ENCODE data around the gene SIRPA.

SIRPA gene

DNA sequence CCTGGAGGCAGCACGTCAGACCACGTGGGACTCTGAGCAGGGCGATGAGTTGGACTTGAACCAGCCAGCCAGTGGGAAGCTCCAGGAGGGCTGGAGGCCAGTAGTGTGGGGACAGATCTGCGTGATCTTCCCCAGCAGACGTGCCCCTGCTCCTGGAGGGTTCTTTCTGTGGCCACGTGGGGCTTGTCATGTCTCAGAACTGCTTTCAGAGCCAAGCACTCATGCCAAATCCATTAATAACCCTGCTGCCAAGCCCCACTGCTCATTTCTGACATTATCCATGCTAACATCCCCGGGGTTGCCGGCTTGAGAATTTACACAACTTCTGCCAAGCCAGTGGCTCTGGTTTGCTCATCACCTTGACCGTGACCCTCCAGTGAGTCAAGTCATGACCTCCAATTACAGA is 38.3 kb downstream of the SIRPA start:
- no peak for DNase-seq (ENCODE audit: low read depth)

GRCh38 chr20:1934156-1934555 is 38.9 kb downstream of the SIRPA start:
- no peak for DNase-seq (ENCODE audit: low read depth)

DNA sequence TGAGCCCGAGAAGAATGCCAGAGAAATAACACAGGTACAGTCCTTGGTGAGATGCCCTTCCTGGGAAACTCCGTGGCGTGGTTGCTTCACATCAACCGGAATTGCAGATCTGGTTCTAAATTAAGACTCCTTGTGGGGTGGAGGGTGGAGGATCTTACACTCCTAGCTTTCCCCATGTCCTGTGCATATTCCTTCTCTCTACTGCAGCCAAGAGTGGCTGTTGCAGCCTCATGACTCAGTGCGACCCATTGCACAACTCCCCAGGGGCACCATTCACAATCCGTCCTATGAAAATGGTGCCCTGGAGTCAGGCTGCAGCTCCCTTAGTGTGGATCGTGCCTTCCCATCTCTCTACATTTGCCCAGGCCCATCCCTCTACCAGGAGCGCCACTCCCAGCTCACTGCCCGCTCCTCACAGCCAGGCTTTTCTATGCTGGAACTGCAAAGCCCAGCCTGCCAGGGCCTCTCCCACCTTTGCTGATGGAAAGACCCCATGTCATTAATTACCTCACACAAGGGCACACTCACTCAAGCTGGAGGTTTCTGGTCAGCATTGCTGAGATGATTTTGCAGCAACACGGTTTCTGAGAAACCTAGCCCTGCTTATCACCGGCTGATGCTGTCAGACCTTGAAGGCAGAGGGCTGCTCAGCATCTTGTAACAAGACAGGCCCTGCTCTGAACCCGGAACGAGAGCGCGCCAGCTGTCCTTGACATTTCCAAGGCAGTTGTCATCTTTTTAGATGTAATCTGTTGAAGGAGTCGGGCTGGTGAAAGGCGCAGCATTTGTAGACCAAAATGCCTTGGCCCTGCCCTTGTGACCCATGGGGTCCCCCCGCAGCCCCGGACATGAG is 39.7 kb downstream of the SIRPA start:
- DNase-seq (ENCODE audit: low read depth): no peak

- DNase-seq (ENCODE audit: low read depth): no peak
Measured at GRCh38 chr20:1935696-1936366, 40.6 kb downstream of the SIRPA start.

GRCh38 chr20:1937316-1937976 is 42.2 kb downstream of the SIRPA start:
- DNase-seq (ENCODE audit: low read depth): no peak

GRCh38 chr20:1938464-1939269 is 43.5 kb downstream of the SIRPA start:
- DNase-seq (ENCODE audit: low read depth): no peak

DNA sequence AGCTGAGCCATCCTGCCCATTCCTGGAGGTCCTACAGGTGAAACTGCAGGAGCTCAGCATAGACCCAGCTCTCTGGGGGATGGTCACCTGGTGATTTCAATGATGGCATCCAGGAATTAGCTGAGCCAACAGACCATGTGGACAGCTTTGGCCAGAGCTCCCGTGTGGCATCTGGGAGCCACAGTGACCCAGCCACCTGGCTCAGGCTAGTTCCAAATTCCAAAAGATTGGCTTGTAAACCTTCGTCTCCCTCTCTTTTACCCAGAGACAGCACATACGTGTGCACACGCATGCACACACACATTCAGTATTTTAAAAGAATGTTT is 44.0 kb downstream of the SIRPA start:
- no peak for DNase-seq (ENCODE audit: low read depth)

GRCh38 chr20:1940581-1940980 is 45.4 kb downstream of the SIRPA start:
- DNase-seq (ENCODE audit: low read depth): no peak

DNA sequence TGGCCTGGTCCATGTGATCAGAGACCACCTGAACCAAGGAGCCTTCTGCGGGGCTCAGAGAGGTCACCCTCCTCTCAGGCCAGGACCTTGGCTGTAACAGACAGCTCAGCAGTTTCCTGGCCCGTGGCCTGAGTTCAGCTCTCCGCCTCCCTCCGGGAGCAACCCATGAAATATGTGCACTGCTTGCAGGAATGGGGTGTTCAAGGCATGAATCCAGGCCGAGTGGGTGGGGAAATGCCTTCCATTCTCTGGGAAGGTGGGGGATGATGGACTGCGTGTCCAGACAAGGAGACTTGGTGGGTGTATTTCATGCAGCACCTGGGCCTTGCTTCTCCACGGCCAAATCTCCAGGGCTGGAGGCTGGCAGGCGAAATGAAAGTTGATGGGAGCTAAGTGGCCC is 46.0 kb downstream of the SIRPA start:
- DNase-seq (ENCODE audit: low read depth): no peak

GRCh38 chr20:1942061-1942460 is 46.9 kb downstream of the SIRPA start:
- DNase-seq (ENCODE audit: low read depth): no peak

DNA sequence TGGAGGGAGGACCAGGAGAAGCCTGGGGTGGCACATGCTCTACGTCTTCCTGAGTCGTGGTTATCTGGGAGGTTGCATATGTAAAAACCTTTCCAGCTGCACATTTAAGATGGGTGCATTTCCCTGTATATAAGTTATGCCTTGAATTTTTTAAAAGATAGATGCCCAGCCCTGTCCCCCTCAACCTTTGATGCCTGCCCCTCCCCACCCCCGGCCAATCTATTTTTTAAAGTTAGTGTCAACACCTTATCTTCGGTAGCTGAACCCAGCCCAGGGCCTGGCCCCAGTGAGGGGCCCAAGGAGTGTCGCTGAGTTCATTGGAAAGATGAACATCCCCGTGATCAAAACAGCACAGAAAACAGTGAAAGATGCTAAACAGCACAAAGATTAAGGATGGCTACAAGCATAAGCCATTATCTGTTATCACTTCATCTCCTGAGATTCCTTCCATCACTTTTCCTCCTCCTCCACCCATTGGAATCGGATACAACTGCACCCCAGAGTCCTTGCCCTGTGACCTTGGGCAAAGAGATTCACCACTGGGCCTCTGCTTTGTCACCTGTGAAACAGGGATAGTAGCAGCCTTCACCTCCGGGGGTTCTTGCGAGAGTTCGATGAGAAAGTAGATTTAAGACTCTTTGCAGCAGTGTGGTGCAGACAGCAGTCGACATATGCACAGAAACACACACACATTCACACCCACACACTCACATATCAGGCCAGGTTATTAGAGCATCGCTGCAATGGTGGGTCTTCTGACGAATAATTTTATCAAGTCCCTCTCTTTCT is 47.5 kb downstream of the SIRPA start:
- DNase-seq (ENCODE audit: low read depth): no peak

DNA sequence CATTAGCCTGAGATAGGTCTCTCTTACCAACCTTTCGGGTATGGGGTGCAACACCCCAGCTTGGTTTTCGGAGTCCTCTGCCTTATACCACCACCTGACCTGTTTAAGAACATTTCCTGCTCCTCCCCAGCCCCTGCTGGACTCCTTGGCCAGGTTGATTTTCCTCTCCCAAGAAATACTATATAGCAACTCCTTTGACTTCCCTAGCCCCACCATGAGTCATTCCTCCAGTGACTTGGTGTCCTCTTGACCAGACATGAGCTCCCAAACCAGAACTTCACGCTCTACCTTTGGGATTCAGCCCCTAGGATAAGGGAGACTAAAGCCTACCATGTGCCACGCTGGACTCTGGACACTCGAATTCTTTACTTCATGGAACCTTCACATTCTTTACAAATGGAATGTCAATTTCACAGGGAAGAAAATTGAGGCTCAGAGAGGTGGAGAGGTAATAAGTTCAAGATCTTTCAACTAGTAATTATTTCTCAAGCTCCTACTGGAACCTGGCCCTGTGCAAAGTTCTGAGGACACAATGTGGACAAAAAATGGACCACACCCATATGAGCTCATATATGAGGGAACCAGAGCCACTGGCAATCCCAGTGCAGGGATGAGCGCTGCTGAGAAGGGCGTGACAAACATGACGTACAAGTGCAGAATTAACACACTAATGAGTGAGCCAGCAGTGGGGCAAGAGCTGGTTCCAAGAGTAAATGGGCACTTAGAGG is 48.2 kb downstream of the SIRPA start:
- no peak for DNase-seq (ENCODE audit: low read depth)

- DNase-seq (ENCODE audit: low read depth): no peak
Measured at GRCh38 chr20:1944345-1945091, 49.3 kb downstream of the SIRPA start.

DNA sequence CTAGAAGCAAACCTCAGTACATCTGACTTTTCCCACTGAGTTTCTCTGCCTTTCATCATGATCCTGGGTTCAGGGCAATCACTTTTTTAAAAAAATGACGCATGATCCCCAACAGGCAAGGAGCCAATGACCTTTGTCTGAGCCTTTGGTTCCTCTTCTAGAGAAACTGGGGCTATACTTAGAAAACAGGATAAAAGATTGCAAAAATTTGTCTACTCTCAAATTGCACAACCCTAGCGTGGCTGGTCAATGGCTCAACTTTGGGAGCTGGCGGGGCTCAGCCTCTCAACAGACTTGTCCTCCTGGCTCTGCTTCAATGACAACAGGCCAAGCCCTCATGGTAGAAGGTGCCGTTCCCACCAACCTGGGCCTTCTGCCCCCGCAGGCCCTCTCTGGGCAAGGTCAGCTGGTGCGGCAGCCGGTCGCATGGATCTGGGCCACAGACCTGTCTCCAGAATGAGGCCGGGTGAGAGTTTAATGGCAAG is 50.0 kb downstream of the SIRPA start:
- DNase-seq (ENCODE audit: low read depth): no peak

GRCh38 chr20:1945660-1946059 is 50.5 kb downstream of the SIRPA start:
- no peak for DNase-seq (ENCODE audit: low read depth)

DNA sequence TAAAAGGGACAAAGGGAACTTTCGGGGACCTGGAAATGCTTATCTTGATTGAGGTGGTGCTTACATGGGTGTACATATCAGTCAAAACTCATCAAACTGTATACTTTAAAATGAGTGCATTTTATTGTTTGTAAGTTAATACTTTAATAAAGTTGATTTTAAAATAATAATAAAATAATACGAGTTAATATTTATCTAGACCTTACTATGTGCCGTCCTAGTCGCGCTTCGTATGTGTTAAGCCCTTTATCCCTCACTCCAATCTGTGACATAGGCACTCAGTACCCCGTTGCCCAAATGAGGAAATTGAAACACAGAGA is 51.2 kb downstream of the SIRPA start:
- no peak for DNase-seq (ENCODE audit: low read depth)

- no peak for DNase-seq (ENCODE audit: low read depth)
Measured at GRCh38 chr20:1946762-1947534, 51.7 kb downstream of the SIRPA start.

DNA sequence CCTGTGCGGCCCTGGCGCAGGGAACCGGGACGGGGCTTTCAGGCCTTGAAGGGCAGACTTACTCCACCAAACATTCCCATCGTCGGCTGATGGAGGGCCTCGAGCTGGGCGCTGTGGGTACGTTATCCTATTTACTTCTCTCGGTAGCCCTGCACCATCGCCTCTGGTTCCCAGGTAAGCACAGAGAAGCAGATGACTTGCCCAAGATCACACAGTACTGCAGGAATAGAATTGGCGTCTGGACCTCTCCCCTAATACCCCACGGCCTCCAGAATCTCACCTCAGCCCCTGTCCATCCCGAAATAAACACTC is 52.3 kb downstream of the SIRPA start:
- no peak for DNase-seq (ENCODE audit: low read depth)

DNA sequence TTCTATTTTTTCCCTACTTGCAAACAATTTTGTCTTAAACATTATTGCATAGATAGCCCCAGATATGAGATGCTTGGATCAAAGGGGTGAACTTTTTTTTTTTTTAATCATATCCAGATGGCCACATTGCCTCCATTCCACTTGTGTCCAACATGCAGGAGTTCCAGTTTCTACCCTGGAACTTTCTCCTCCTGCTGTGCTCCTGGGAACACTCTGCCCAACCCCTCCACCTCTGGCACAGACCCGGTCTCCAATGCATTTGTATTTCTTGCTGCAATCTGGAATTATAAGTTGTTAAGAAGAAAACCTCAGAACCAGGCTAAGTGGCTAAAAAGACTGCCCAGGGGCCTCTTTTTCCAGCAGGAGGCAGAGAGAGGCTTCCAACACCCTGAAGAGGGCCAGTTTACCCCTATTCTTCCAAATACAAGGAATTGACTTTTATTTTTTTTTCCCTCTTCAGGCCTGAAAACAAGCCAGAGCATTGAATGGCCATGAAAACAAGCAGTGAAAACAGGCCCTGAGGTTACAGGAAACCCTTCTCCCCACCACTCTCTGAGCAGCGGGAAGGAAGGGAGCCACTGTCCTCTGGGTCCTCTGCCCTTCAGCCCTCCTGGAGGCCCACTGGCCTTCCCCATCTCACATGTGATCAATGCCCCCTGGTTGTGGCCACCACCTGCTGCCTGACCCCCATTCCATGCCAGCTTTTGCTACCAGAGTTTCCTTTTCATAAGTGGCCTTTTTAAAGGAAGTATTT is 54.3 kb downstream of the SIRPA start:
- no peak for DNase-seq (ENCODE audit: low read depth)
